Measurements from ENCODE around the gene BCS1L. TPM values are rescaled to one million over a fixed set of nuclear protein-coding genes. Genes with fewer than 3 reads are reported as not detected.
A peak's percentile ranks its signal among the peaks of the same experiment; 100 is the strongest.

BCS1L gene
- total RNA-seq, 2 donors from 2014 or later: 30.2 to 40.1 TPM

GRCh38 chr2:218703341-218703740 is 43.9 kb downstream of the BCS1L start:
- Histone ChIP-seq H3K27ac (no peak overlapping the region), H3K9me3 (no peaks in the 10 kb centered on the region), H3K4me1 (ENCODE audit: control insufficient read depth in 1 of 2, low read depth in 2 of 2) (no peaks in the 10 kb centered on the region), H3K27me3 (replicated peaks; ENCODE audit: insufficient read depth) (no peaks in the 10 kb centered on the region), H3K4me3 (no peak overlapping the region), H3K36me3 (peaks cover 18% of the 10 kb centered on the region)
- no peak for DNase-seq (ENCODE audit: low spot score)
- TF ChIP-seq CTCF (IDR thresholded peaks at IDR 0.05): no peak
- ATAC-seq (ENCODE audit: insufficient number of reproducible peaks, low FRiP score, low read depth): no peak

GRCh38 chr2:218708086-218708485 is 48.6 kb downstream of the BCS1L start:
- no peak overlapping the region for H3K27ac ChIP-seq
- no peak for TF ChIP-seq CTCF (IDR thresholded peaks at IDR 0.05)
- H3K27me3 ChIP-seq (replicated peaks; ENCODE audit: insufficient read depth): no peaks in the 10 kb centered on the region
- H3K4me3 ChIP-seq: no peak overlapping the region
- no peak for ATAC-seq (ENCODE audit: insufficient number of reproducible peaks, low FRiP score, low read depth)
- no peaks in the 10 kb centered on the region for H3K36me3 ChIP-seq
- peaks cover 3 to 16% of the 10 kb centered on the region in 2 donors for H3K4me1 ChIP-seq (ENCODE audit: control insufficient read depth in 1 of 2, low read depth in 2 of 2)
- DNase-seq (ENCODE audit: low spot score): no peak
- H3K9me3 ChIP-seq: no peaks in the 10 kb centered on the region

GRCh38 chr2:218709908-218710307 is 50.4 kb downstream of the BCS1L start:
- Histone ChIP-seq H3K36me3 (no peaks in the 10 kb centered on the region), H3K4me1 (ENCODE audit: control insufficient read depth in 1 of 2, low read depth in 2 of 2) (peaks cover 3 to 16% of the 10 kb centered on the region in 2 donors), H3K27me3 (replicated peaks; ENCODE audit: insufficient read depth) (no peaks in the 10 kb centered on the region), H3K4me3 (peak overlapping the region; percentile 86), H3K27ac (no peak overlapping the region), H3K9me3 (no peaks in the 10 kb centered on the region)
- DNase-seq (ENCODE audit: low spot score): no peak
- TF ChIP-seq CTCF (IDR thresholded peaks at IDR 0.05): no peak
- ATAC-seq (ENCODE audit: insufficient number of reproducible peaks, low FRiP score, low read depth): no peak

- TF ChIP-seq CTCF (IDR thresholded peaks at IDR 0.05): no peak
- Histone ChIP-seq H3K9me3 (no peaks in the 10 kb centered on the region), H3K27me3 (replicated peaks; ENCODE audit: insufficient read depth) (no peaks in the 10 kb centered on the region), H3K4me1 (ENCODE audit: control insufficient read depth in 1 of 2, low read depth in 2 of 2) (peaks cover 3 to 16% of the 10 kb centered on the region in 2 donors), H3K4me3 (peak overlapping the region; percentile 86), H3K36me3 (no peaks in the 10 kb centered on the region), H3K27ac (no peak overlapping the region)
- ATAC-seq (ENCODE audit: insufficient number of reproducible peaks, low FRiP score, low read depth) (no peak), DNase-seq (ENCODE audit: low spot score) (no peak)
Observed at GRCh38 chr2:218710334-218710686, 50.8 kb downstream of the BCS1L start.

GRCh38 chr2:218710687-218711549 is 51.4 kb downstream of the BCS1L start, which contains the start of gene TTLL4:
TSS of gene TTLL4 (plus strand) at chr2:218710835. CDS start at chr2:218737677, 26,842 bp downstream.
- DNase-seq (ENCODE audit: low spot score) (peak; percentile 97), ATAC-seq (ENCODE audit: insufficient number of reproducible peaks, low FRiP score, low read depth) (peak; percentile 98)
- Histone ChIP-seq H3K9me3 (no peaks in the 10 kb centered on the region), H3K4me1 (ENCODE audit: control insufficient read depth in 1 of 2, low read depth in 2 of 2) (peaks cover 3 to 16% of the 10 kb centered on the region in 2 donors), H3K27ac (peak within 1 kb of the TSS; percentile 83 to 86), H3K36me3 (no peaks in the 10 kb centered on the region), H3K27me3 (replicated peaks; ENCODE audit: insufficient read depth) (no peaks in the 10 kb centered on the region), H3K4me3 (peak within 1 kb of the TSS; percentile 86)
- peak; percentile 91 for TF ChIP-seq CTCF (IDR thresholded peaks at IDR 0.05)

Data from thoracic aorta (tissue), 2 donors.